ENCODE measurements around the gene LPA. TPM values are rescaled to one million over a fixed set of nuclear protein-coding genes. Genes with fewer than 3 reads are reported as not detected.

LPA gene
- total and polyA plus RNA-seq, 2 of the 13 experiments (the other 11 are each of a cell fraction or from before 2014, with no cell fraction given): not detected

GRCh38 chr6:160534050-160534696 is 129.9 kb downstream of the LPA start (continued):
- TF ChIP-seq UBTF (CRISPR knock-in tag; IDR thresholded peaks at IDR 0.05): no peak
- no peak for TF ChIP-seq ZNF296 (CRISPR knock-in tag; conservative IDR thresholded peaks at IDR 0.05)
- TF ChIP-seq ZMYM2 (CRISPR knock-in tag; IDR thresholded peaks at IDR 0.05): no peak
- TF ChIP-seq FOXA1 (IDR thresholded peaks at IDR 0.05): no peak
- no peak for TF ChIP-seq FOXA1 (CRISPR knock-in tag; IDR thresholded peaks at IDR 0.05)
- TF ChIP-seq, protein P1, sequence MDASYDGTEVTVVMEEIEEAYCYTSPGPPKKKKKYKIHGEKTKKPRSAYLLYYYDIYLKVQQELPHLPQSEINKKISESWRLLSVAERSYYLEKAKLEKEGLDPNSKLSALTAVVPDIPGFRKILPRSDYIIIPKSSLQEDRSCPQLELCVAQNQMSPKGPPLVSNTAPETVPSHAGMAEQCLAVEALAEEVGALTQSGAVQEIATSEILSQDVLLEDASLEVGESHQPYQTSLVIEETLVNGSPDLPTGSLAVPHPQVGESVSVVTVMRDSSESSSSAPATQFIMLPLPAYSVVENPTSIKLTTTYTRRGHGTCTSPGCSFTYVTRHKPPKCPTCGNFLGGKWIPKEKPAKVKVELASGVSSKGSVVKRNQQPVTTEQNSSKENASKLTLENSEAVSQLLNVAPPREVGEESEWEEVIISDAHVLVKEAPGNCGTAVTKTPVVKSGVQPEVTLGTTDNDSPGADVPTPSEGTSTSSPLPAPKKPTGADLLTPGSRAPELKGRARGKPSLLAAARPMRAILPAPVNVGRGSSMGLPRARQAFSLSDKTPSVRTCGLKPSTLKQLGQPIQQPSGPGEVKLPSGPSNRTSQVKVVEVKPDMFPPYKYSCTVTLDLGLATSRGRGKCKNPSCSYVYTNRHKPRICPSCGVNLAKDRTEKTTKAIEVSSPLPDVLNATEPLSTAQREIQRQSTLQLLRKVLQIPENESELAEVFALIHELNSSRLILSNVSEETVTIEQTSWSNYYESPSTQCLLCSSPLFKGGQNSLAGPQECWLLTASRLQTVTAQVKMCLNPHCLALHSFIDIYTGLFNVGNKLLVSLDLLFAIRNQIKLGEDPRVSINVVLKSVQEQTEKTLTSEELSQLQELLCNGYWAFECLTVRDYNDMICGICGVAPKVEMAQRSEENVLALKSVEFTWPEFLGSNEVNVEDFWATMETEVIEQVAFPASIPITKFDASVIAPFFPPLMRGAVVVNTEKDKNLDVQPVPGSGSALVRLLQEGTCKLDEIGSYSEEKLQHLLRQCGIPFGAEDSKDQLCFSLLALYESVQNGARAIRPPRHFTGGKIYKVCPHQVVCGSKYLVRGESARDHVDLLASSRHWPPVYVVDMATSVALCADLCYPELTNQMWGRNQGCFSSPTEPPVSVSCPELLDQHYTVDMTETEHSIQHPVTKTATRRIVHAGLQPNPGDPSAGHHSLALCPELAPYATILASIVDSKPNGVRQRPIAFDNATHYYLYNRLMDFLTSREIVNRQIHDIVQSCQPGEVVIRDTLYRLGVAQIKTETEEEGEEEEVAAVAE (CRISPR knock-in tag; IDR thresholded peaks at IDR 0.05; ENCODE audit: borderline replicate concordance): no peak
- no peak for TF ChIP-seq DPF2 (CRISPR knock-in tag; IDR thresholded peaks at IDR 0.05; ENCODE audit: borderline replicate concordance, low read depth)
- 0 out of 2 replicates have a peak, but pooled peaks have one; percentile 32 for TF ChIP-seq ZNF318 (CRISPR knock-in tag; IDR thresholded peaks at IDR 0.05)
- TF ChIP-seq, protein P2, sequence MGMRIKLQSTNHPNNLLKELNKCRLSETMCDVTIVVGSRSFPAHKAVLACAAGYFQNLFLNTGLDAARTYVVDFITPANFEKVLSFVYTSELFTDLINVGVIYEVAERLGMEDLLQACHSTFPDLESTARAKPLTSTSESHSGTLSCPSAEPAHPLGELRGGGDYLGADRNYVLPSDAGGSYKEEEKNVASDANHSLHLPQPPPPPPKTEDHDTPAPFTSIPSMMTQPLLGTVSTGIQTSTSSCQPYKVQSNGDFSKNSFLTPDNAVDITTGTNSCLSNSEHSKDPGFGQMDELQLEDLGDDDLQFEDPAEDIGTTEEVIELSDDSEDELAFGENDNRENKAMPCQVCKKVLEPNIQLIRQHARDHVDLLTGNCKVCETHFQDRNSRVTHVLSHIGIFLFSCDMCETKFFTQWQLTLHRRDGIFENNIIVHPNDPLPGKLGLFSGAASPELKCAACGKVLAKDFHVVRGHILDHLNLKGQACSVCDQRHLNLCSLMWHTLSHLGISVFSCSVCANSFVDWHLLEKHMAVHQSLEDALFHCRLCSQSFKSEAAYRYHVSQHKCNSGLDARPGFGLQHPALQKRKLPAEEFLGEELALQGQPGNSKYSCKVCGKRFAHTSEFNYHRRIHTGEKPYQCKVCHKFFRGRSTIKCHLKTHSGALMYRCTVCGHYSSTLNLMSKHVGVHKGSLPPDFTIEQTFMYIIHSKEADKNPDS (CRISPR knock-in tag; IDR thresholded peaks at IDR 0.05): no peak
- no peak for TF ChIP-seq SRSF9 (IDR thresholded peaks at IDR 0.05; ENCODE audit: borderline replicate concordance, insufficient read depth, low read depth, low read length, poor library complexity, severe bottlenecking)
